MG63 (cell line): ENCODE data around the gene LPP. TPM values are rescaled to one million over a fixed set of nuclear protein-coding genes. Genes with fewer than 3 reads are reported as not detected.

ENCODE experiments used
- DNase-seq: peaks from one replicate; pipeline ENCODE4 v3.0.0-alpha.2; 2020
- H3K27me3 ChIP-seq: fragments of 250-450 bp; sonication (Bioruptor Pico); 2 replicates; pipeline ENCODE4 v1.5.1; 2020; ENCODE audit warnings: mild to moderate bottlenecking, moderate library complexity
- H3K36me3 ChIP-seq: fragments of 250-450 bp; sonication (Bioruptor Pico); 2 replicates; pipeline ENCODE4 v1.5.1; 2020; ENCODE audit warnings: mild to moderate bottlenecking, moderate library complexity
- H3K4me3 ChIP-seq: fragments of 250-450 bp; sonication (Bioruptor Pico); 2 replicates; pipeline ENCODE4 v1.5.1; 2020; ENCODE audit warnings: mild to moderate bottlenecking, moderate library complexity
- H3K9me3 ChIP-seq: fragments of 250-450 bp; sonication (Bioruptor Pico); 2 replicates; pipeline ENCODE4 v1.5.1; 2020; ENCODE audit warnings: mild to moderate bottlenecking, moderate library complexity
- total RNA-seq: library from RNA; depleted of rRNA; stranded (reverse); fragments of >200 nt; shearing (Covaris generic); gene quantifications from 2 replicates; pipeline ENCODE4 v1.2.3, GENCODE V29; 2014; ENCODE audit warnings: low replicate concordance

The LPP gene
- total RNA-seq, 1 experiment from 2014 or later = 7.9 TPM

DNA sequence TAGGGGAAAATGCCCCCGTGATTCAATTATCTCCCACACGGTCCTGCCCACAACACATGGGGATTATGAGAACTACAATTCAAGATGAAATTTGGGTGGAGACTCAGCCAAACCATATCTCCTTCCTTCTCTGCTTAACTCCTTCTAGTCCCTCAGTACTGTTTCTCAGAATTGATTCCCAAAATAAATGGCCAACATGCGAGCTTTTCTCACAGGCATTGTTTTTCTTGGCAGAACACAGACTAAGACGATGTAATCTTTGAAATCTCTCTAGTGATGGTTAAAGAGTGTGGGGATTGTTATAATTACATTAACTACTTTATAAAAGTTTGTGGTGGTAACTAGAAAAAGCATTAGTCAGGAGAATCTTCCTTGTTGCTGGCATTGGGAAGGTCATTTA is 366.5 kb downstream of the LPP start:
- Histone ChIP-seq H3K27me3 (no peaks in the 10 kb centered on the region), H3K36me3 (peaks cover 5% of the 10 kb centered on the region), H3K9me3 (no peaks in the 10 kb centered on the region; the same call in 1 of the 2 replicates), H3K4me3 (no peak overlapping the region)
- no peak for DNase-seq

GRCh38 chr3:188522115-188522514 is 368.2 kb downstream of the LPP start:
- H3K4me3 ChIP-seq = no peak overlapping the region
- no peak for DNase-seq
- peaks cover 10% of the 10 kb centered on the region for H3K36me3 ChIP-seq
- no peaks in the 10 kb centered on the region; the same call in 1 of the 2 replicates for H3K9me3 ChIP-seq
- no peaks in the 10 kb centered on the region for H3K27me3 ChIP-seq

DNA sequence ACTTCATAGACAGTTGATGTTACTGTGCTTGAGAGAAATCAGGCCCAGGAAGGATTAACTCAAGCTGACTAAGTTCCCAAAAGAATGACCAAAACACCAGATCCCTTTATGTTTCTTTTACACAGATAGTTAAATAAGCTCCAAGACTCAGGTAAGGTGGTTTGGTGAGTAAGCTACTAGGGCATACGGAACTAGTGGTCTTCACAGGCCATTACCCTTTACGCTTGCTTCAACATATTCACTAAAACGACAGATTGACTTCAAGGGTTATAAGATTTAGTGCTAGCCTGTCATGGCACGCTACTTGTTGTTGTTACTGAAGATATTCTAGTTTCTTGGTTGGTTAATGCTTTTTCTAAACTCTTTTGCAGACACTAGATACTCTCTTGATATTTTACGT is 369.3 kb downstream of the LPP start:
- DNase-seq = no peak
- H3K9me3 ChIP-seq = no peaks in the 10 kb centered on the region; the same call in 1 of the 2 replicates
- peaks cover 10% of the 10 kb centered on the region for H3K36me3 ChIP-seq
- H3K4me3 ChIP-seq = no peak overlapping the region
- H3K27me3 ChIP-seq = no peaks in the 10 kb centered on the region

GRCh38 chr3:188524052-188524451 is 370.1 kb downstream of the LPP start:
- Histone ChIP-seq H3K27me3 (no peaks in the 10 kb centered on the region), H3K36me3 (peaks cover 10% of the 10 kb centered on the region), H3K4me3 (no peak overlapping the region), H3K9me3 (no peaks in the 10 kb centered on the region; the same call in 1 of the 2 replicates)
- DNase-seq = no peak

DNA sequence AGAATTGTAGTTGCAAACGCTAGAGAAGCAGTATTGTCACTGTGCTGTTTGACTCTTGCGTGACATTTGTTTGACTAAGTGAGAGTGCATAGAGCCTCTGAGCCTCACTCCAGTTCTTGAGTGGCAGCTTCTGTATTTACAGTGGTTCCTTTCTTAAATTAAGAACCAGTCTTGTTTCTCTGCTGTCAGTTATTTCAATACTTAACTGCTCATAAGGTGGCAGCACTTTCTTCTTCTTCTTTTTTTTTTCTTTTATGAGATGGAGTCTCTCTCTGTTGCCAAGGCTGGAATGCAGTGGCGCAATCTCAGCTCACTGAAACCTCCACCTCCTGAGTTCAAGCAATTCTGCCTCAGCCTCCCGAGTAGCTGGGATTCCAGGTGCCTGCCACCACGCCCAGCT is 372.1 kb downstream of the LPP start:
- Histone ChIP-seq H3K4me3 (no peak overlapping the region), H3K27me3 (no peaks in the 10 kb centered on the region), H3K9me3 (no peaks in the 10 kb centered on the region; the same call in 1 of the 2 replicates), H3K36me3 (peaks cover 10% of the 10 kb centered on the region)
- DNase-seq = peak; percentile 24

DNA sequence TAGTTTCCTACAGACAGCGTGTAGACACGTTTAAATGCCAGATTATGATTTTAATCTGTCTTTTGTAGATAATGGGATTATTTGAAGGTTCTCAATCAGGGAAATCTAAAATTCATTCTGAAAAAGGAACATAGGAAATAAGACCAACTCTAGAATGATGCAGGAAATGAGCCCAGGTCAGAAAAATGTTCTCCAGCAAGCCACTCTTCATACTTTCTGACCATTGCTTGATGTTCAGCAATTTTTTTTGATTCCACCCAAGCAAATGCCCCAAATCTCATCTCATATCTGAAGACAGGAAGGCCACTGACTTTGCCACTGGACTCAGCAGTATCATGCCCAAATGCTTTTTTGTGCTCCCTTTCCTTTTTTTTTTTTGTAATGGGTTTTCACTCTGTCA is 373.4 kb downstream of the LPP start:
- Histone ChIP-seq H3K27me3 (no peaks in the 10 kb centered on the region), H3K36me3 (peaks cover 10% of the 10 kb centered on the region), H3K9me3 (no peaks in the 10 kb centered on the region; the same call in 1 of the 2 replicates), H3K4me3 (no peak overlapping the region)
- DNase-seq = no peak

DNA sequence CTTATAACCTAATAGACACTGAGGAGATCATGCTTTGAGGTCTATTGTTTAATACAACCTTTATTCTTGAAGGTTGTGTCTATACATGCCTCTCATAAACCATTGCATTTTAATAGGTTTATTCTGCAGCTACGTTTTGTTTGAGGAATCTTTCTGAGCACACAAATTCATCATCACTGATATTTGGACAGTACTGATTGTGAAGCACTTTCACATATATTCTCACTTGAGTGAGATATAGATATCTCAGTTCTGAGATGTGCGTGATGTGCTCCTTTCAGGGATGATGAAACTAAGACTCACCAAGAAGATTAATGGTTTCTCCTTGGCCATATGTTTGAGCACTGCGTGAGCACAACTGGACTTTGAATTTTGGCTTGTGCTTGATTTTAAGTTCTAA is 374.4 kb downstream of the LPP start:
- Histone ChIP-seq H3K27me3 (no peaks in the 10 kb centered on the region), H3K4me3 (no peak overlapping the region), H3K9me3 (no peaks in the 10 kb centered on the region; the same call in 1 of the 2 replicates), H3K36me3 (peaks cover 10% of the 10 kb centered on the region)
- DNase-seq = no peak

DNA sequence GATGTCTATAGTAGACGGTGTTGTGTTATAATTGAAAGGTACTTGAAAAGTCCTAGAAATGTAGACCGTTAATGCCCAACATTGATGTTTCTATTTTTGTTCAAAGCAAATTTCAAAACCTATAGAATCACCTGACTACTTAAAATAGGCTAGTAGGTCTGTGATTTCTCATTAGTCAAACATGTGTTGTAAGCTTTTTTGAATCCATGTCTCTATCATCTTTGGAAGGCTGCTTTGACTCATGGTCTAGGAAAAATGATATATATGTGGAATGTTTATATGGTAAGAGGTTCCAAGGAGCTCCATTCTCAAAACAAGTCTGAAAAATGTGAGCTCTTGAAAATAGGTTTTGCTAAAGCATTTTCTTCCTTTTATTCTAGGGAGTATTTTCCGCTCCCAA is 375.3 kb downstream of the LPP start:
- Histone ChIP-seq H3K4me3 (no peak overlapping the region), H3K36me3 (peaks cover 8% of the 10 kb centered on the region; the same call in 1 of the 2 replicates), H3K9me3 (no peaks in the 10 kb centered on the region; the same call in 1 of the 2 replicates), H3K27me3 (no peaks in the 10 kb centered on the region)
- DNase-seq = no peak

DNA sequence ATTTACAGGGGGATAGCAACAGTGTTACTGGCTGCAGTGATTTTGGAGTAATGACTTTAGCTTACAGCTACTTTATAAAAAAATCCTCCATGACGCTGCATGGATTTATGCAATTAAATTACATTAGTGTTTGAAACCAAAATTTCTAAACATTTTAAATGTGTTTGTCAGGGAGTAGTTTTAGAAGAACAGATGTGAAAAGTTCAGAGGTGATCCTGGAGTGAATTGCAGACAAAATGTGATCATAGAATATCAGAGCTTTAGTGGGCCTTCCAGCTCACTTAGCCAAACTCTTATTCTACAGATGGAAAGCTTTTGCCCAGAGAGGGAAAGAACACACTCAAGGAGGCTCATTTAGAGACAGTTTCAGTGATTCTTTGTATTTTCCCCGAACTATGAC is 376.3 kb downstream of the LPP start:
- no peak overlapping the region for H3K4me3 ChIP-seq
- no peak for DNase-seq
- H3K36me3 ChIP-seq = peaks cover 7% of the 10 kb centered on the region; the same call in 1 of the 2 replicates
- no peaks in the 10 kb centered on the region for H3K27me3 ChIP-seq
- no peaks in the 10 kb centered on the region; the same call in 1 of the 2 replicates for H3K9me3 ChIP-seq

DNA sequence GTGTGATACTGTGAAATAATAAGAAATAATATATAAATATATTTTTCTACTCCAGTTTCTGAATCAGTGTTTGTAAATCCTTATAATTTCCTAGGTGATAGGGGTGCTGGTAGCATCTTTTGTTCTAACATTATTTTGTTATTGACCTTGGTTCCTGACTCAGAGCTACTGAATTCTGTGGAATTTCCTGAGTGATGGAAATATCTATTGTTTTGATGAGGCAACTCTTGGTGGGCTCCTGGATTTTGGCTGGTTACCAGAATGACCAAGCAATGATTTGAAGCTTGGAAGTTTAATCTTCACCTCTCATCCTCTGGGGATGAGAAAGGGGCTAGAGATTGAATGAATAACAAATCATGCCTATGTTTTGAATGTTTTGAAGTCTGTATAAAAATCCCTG is 377.3 kb downstream of the LPP start:
- Histone ChIP-seq H3K9me3 (no peaks in the 10 kb centered on the region), H3K4me3 (no peak overlapping the region), H3K36me3 (no peaks in the 10 kb centered on the region), H3K27me3 (no peaks in the 10 kb centered on the region)
- DNase-seq = peak; percentile 44

- Histone ChIP-seq H3K36me3 (peaks cover 3% of the 10 kb centered on the region; the same call in 1 of the 2 replicates), H3K27me3 (no peaks in the 10 kb centered on the region), H3K9me3 (no peaks in the 10 kb centered on the region), H3K4me3 (no peak overlapping the region)
- no peak for DNase-seq
Measured at GRCh38 chr3:188533172-188533571, 379.2 kb downstream of the LPP start.

DNA sequence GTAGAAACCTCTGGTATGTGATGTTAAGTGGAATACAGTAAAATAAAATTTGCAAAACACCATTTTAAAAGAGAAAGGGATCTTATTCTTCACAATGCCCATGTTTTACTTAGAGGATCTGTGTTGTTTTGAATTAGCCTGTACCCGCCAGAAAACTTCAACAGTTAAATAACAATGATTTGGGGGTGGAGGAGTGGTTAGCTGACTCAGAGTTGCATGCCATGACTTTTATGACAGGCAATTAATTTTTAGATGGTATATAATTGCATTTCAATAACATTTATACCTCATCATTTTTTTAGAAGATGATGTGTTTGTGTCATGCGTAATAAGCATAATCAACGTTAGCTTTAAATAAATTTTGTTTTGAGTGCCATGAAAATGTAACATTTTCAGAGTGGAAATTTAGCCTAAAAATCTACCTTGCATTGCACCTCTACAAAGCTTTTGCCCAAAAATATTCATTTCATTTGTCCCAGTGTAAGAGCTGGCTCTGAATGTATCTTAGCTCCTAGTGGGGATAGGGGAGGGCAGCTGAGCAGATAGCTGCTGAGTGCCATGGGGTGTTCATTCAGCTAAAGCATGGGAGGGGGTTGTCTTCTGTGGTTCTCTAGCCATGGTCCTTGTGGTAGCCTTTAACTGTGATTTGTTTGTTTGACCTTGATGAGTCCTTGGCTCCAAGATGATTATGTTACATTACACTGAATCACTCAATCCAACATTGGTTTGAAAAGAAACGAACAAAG is 379.8 kb downstream of the LPP start:
- Histone ChIP-seq H3K36me3 (peaks cover 4% of the 10 kb centered on the region; the same call in 1 of the 2 replicates), H3K27me3 (no peaks in the 10 kb centered on the region), H3K4me3 (no peak overlapping the region), H3K9me3 (no peaks in the 10 kb centered on the region)
- DNase-seq = no peak

DNA sequence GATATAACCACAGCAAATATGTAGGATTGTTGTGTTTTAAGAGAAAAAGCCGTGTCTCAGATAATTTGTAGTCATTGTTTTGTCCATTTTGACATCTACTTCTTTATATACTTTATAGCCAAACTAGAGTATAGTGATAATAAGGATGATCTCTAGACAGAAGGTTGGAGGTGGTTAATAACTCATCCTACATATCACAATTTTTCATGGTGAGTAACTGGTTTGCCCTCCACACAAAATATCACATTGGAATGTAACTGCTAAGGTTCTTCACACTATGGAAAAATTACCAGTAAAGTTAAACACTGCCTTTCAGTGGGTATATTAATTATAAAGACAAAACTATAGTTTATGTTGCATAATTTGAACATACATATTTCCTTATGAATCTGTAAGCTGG is 380.7 kb downstream of the LPP start:
- H3K4me3 ChIP-seq = no peak overlapping the region

GRCh38 chr3:188537606-188538005 is 383.6 kb downstream of the LPP start:
- no peak overlapping the region for H3K4me3 ChIP-seq
- H3K36me3 ChIP-seq = peaks cover 4% of the 10 kb centered on the region; the same call in 1 of the 2 replicates
- DNase-seq = no peak
- H3K9me3 ChIP-seq = no peaks in the 10 kb centered on the region
- H3K27me3 ChIP-seq = no peaks in the 10 kb centered on the region

More for the DNA sequence above, 380.7 kb downstream of the LPP start:
- Histone ChIP-seq H3K27me3 (no peaks in the 10 kb centered on the region), H3K9me3 (no peaks in the 10 kb centered on the region), H3K36me3 (peaks cover 4% of the 10 kb centered on the region; the same call in 1 of the 2 replicates)
- no peak for DNase-seq

DNA sequence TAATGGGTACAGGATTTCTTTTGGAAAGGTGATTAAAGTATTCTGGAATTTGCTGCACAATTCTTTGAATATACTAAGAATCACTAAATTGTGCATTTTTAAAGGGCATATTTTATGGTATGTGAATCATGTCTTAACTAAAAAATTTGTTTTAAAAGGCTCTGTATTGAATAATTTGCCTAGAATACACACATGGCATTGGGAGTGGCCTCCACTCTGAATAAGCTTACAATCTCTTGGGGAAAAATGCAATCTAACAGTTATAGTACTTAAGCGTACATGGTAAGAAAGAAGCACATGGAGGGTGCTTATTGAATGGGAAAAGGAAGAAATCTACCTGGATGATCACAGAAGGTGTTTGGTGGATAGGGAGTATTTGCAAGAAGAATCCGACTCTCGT is 385.1 kb downstream of the LPP start:
- Histone ChIP-seq H3K9me3 (no peaks in the 10 kb centered on the region), H3K36me3 (peaks cover 4% of the 10 kb centered on the region; the same call in 1 of the 2 replicates), H3K27me3 (no peaks in the 10 kb centered on the region), H3K4me3 (no peak overlapping the region)
- no peak for DNase-seq

GRCh38 chr3:188539631-188540194 is 385.8 kb downstream of the LPP start:
- Histone ChIP-seq H3K9me3 (no peaks in the 10 kb centered on the region), H3K36me3 (peaks cover 4% of the 10 kb centered on the region; the same call in 1 of the 2 replicates), H3K4me3 (no peak overlapping the region), H3K27me3 (no peaks in the 10 kb centered on the region)
- DNase-seq = no peak

DNA sequence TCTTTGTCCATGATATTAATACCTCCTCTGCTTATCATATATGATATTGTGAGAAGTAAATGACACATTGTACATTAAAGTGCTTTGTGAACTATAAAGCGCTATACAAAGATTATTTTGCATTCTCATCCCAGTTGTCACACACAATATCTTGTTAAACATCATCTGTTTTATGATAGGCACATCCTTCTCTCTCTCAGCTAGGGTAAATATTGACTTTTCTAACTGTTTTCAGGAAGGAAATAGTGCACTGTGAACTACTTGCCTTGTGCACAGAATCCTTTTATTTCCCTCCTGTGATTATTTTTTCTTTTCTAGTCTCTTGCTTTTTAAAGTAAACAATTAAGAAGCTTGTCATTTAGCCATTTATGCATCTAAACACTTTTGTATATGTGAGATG is 388.2 kb downstream of the LPP start:
- no peak overlapping the region for H3K4me3 ChIP-seq
- no peaks in the 10 kb centered on the region for H3K27me3 ChIP-seq
- no peak for DNase-seq
- H3K9me3 ChIP-seq = no peaks in the 10 kb centered on the region
- peaks cover 4% of the 10 kb centered on the region; the same call in 1 of the 2 replicates for H3K36me3 ChIP-seq

GRCh38 chr3:188544012-188544411 is 390.1 kb downstream of the LPP start:
- Histone ChIP-seq H3K9me3 (no peaks in the 10 kb centered on the region), H3K36me3 (no peaks in the 10 kb centered on the region; the same call in none of the 2 replicates), H3K4me3 (no peak overlapping the region), H3K27me3 (no peaks in the 10 kb centered on the region)
- DNase-seq = no peak
